HG03103 (cell line): ENCODE results near the gene OOSP3.

Experiments
- ATAC-seq: cut with Tn5 transposase; IDR thresholded peaks from one replicate; pipeline ENCODE4 v1.9.1; 2021; ENCODE audit warnings: low read depth; ENCODE audit not compliant: unreplicated experiment

Gene OOSP3

DNA sequence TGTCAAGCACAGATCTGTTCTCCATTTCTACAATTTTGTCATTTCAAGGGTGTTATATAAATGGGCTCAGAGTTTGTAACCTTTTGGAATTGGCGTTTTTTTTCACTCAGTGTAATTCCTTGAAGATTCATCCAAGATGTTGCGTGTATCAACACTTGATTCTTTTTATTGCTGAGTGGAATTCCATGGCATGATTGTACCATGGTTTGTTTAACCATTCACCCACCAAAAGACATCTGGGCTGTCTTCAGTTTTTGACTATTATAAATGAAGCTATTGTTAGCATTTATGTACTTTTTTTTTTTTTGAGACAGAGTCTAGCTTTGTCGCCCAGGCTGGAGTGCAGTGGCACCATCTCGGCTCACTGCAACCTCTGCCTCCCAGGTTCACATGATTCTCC is 62.5 kb downstream of the OOSP3 start:
- ATAC-seq = no peak

DNA sequence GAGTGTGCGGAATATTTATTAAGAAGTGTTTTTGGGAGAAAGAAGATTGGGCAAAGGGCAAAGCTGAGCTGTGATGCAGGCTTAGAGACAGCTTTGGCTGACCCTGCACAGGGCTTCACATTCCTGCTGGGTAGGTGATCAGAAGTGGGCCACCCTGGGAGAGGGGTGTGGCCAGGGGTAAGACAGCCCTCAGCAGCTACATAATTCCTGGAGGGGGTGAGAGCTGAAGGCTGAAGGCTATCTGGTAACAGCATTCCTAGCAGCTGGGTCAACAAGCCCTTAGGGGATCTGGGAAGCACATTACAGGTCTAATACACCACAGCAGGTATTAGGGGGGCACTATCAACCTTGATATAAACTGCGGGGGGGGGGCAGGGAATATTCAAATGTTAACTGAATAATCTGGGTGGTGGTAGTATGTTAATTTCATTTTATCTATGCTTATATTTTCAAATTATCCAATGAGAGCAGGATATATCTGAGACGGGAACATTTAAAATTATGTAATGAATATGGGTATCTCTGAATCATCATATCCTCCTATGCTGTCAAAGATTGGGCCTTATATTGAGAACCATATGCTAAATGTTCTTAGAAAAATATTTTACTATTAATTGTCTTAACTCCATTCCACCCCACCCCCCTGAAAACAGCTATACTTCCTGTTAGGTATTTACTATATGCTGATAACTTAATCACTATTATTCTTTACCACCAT is 65.6 kb downstream of the OOSP3 start:
- ATAC-seq = no peak

DNA sequence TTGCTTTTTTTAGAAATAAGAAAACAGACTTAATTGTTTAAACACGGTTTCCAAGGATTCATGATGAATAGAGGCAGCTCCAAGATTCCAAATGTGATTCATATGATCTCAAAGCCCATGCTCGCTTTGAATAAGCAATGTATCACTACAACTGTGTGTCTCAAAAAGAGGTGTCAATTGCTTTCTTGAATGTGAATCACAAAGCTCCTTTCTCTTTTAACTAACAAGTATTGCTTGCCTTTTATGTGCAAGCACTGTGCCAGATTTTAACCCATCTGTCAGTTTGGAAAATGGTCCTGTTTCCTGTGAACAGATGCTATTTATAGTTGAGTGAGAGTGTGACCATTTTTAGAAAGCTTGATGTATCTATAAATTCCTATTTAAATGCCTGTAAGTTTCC is 66.1 kb downstream of the OOSP3 start:
- ATAC-seq = no peak
